IPS-18a (cell line): ENCODE results near the gene PATE4.
"Not testable (repeated sequence)": the region's sequence is repeated elsewhere in the genome, so short reads cannot be mapped to it uniquely, and the experiment has no call there.

Experiments
- H3K27ac ChIP-seq: one replicate; pipeline ENCODE4 v1.5.1; 2013; ENCODE audit warnings: low read length
- H3K27me3 ChIP-seq: one replicate; pipeline ENCODE4 v1.6.1; 2013; ENCODE audit warnings: mild to moderate bottlenecking, low read length; ENCODE audit not compliant: control insufficient read depth, insufficient read depth
- H3K36me3 ChIP-seq: one replicate; pipeline ENCODE4 v1.6.1; 2013; ENCODE audit warnings: low read depth, low read length; ENCODE audit not compliant: control insufficient read depth
- H3K4me1 ChIP-seq: one replicate; pipeline ENCODE4 v1.6.1; 2013; ENCODE audit warnings: low read depth, low read length; ENCODE audit not compliant: control insufficient read depth
- H3K4me3 ChIP-seq: one replicate; pipeline ENCODE4 v1.5.1; 2013; ENCODE audit warnings: low read length
- H3K9ac ChIP-seq: one replicate; pipeline ENCODE4 v1.6.1; 2013; ENCODE audit warnings: mild to moderate bottlenecking, low read length, moderate library complexity
- H3K9me3 ChIP-seq: one replicate; pipeline ENCODE4 v1.6.1; 2013; ENCODE audit warnings: low read depth, low read length; ENCODE audit not compliant: control insufficient read depth

The PATE4 gene, protein sequence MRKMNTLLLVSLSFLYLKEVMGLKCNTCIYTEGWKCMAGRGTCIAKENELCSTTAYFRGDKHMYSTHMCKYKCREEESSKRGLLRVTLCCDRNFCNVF

DNA sequence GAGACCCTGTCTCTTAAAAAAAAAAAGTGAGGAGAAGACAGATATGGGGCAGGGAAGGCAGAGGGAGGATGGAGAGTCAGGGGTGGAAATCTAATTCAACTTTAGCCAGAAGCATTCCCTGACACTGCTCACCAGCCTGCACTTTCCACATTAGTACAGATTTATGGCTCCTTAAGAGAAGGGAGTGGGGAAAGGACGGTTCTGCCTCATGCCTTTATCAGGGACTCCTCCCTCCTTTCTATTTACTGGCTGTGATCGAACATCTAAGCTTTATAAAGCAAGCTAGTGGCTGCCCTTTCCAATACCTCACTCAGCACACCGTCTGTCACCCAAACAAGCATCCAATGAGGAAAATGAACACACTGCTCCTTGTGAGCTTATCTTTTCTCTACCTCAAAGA lies at the start of gene PATE4:
Gene PATE4, plus strand, starts transcription at position 301 of the 400 bp plus-strand sequence. Its CDS starts 44 bp downstream, at position 345.
- Histone ChIP-seq H3K27me3 (no peaks in the 10 kb centered on the region), H3K9ac (no peak within 1 kb of the TSS), H3K27ac (no peak within 1 kb of the TSS)

DNA sequence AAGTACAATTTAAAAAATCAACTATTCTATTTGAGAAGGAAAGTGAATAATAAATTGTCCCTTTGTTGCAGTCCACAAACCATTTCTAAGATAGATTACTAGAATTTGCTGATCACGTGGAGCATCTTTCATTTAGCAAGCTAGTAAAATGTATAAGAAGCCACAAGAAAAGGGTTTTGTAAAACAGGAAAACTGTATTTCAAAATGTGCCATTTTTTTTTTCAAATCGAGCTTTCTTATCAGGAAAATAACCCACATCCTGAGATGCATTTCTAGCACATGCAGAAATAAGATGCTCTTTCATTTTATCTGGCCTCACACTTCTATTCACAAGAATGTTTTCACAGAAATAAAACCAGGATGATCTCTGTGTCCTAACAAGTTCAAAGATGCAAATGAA lies 48.4 kb upstream of the PATE4 start:
- no peak overlapping the region for H3K9ac ChIP-seq
- no peak overlapping the region for H3K4me3 ChIP-seq
- no peak overlapping the region for H3K27ac ChIP-seq
- no peaks in the 10 kb centered on the region for H3K4me1 ChIP-seq
- no peaks in the 10 kb centered on the region for H3K9me3 ChIP-seq
- no peaks in the 10 kb centered on the region for H3K27me3 ChIP-seq
- no peaks in the 10 kb centered on the region for H3K36me3 ChIP-seq

More for the DNA sequence above, at the start of gene PATE4:
- Histone ChIP-seq H3K9me3 (no peaks in the 10 kb centered on the region), H3K4me3 (no peak within 1 kb of the TSS), H3K4me1 (no peaks in the 10 kb centered on the region), H3K36me3 (no peaks in the 10 kb centered on the region)

DNA sequence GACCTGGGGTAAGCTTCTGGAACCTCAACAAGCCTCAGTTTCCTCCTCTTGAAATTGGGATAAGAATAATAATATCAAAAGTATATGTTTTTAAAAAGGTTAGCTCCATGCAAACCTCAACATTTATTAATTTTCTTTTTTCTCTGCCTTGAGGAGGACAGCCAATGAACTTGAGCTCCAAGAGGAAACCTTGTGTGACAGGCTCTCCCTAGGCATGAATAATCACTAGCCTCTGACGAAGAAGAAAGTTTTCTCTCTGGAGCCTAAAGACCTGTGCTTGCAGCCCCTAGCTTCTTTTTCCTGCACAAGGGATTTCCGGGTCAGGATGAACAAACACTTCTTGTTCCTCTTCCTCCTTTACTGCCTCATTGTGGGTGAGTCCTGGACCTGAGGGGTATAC lies 45.3 kb upstream of the PATE4 start, which contains the start of gene PATE3:
Gene PATE3, plus strand, starts transcription at position 301 of the 400 bp plus-strand sequence. Its CDS starts 25 bp downstream, at position 326.
- Histone ChIP-seq H3K36me3 (no peaks in the 10 kb centered on the region), H3K27me3 (no peaks in the 10 kb centered on the region), H3K27ac (no peak within 1 kb of the TSS), H3K9me3 (no peaks in the 10 kb centered on the region), H3K4me3 (no peak within 1 kb of the TSS), H3K9ac (no peak within 1 kb of the TSS), H3K4me1 (no peaks in the 10 kb centered on the region)

DNA sequence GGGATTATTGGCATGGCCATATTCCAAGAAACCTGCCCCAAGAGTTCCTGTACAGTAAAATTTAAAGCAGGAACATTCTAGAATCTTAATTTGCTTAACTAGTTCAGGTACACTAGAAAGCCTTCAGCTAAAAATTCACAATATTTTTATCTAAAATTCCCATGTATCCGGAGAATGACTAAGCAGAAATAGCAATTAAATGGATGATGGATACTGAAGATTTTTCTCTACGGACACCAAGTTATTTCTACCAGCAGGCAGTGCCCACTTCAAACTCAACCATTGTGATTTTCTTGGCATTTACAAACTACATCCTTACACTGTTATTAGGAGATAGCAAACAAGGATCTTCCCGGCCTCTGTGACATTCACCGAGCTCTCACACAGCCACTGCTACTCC lies 42.3 kb upstream of the PATE4 start:
- Histone ChIP-seq H3K4me1 (no peaks in the 10 kb centered on the region), H3K36me3 (no peaks in the 10 kb centered on the region), H3K27ac (no peak overlapping the region)

DNA sequence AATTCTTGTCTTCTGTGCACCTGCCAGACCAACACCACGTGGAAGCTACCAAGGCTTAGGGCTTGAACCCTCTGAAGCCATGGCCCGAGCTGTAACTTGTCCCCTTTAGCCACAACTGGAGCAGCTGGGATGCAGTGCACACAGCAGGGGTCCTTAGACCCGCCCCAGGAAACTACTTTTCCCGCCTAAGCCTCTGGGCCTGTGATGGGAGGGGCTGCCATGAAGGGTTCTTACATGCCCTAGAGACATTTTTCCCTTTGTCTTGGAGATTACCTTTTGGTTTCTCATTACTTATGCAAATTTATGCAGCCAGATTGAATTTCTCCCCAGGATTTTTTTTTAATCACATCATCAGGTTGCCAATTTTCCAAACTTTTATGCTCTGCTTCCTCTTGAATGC lies 35.5 kb upstream of the PATE4 start:
- H3K27ac ChIP-seq, result no peak overlapping the region
- H3K9ac ChIP-seq, result no peak overlapping the region
- H3K27me3 ChIP-seq, result no peaks in the 10 kb centered on the region
- H3K36me3 ChIP-seq, result no peaks in the 10 kb centered on the region
- no peaks in the 10 kb centered on the region for H3K9me3 ChIP-seq
- H3K4me1 ChIP-seq, result no peaks in the 10 kb centered on the region
- no peak overlapping the region for H3K4me3 ChIP-seq

More for the DNA sequence above, 42.3 kb upstream of the PATE4 start:
- Histone ChIP-seq H3K9me3 (no peaks in the 10 kb centered on the region), H3K4me3 (no peak overlapping the region), H3K27me3 (no peaks in the 10 kb centered on the region), H3K9ac (no peak overlapping the region)

DNA sequence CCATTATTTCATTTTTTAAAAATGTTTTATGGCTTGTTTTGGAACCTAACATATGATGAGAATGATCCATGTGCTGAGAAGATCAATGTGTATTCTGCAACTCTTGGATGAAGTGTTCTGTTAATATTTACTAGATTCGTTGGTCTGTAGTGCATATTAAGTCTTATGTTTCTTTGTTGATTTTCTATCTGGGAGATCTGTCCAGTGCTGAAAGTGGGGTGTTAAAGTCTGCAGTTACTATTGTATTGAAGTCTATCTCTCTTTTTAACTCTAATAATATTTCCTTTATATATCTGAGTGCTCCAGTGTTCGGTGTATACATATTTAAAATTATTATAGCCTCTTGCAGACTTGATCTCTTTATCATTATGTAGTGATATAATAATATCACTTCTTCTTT lies 33.3 kb upstream of the PATE4 start:
- H3K4me1 ChIP-seq, result no peaks in the 10 kb centered on the region
- H3K27ac ChIP-seq, result no peak overlapping the region
- H3K9ac ChIP-seq, result no peak overlapping the region
- no peaks in the 10 kb centered on the region for H3K27me3 ChIP-seq
- no peak overlapping the region for H3K4me3 ChIP-seq
- no peaks in the 10 kb centered on the region for H3K36me3 ChIP-seq
- no peaks in the 10 kb centered on the region for H3K9me3 ChIP-seq

DNA sequence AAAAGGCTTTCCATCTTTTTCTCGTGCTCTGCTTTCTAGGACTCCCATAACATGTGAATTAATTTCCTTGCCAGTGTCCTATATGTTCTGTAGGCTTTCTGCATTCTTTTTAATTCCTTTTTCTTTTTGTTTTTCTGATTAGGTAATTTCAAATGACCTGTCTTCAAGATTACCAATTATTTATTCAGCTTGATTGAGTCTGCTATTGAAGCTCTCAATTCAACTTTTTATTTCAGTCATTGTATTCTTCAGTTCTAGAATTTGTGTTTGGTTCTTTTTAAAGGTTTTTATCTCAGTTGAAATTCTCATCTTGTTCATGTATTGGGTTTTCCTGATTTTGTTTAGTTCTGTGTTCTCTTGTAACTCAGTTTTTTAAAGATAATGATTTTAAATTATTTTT lies 30.7 kb upstream of the PATE4 start:
- Histone ChIP-seq H3K4me3 (no peak overlapping the region), H3K36me3 (no peaks in the 10 kb centered on the region), H3K27ac (no peak overlapping the region), H3K27me3 (no peaks in the 10 kb centered on the region), H3K9ac (no peak overlapping the region), H3K9me3 (no peaks in the 10 kb centered on the region), H3K4me1 (no peaks in the 10 kb centered on the region)

DNA sequence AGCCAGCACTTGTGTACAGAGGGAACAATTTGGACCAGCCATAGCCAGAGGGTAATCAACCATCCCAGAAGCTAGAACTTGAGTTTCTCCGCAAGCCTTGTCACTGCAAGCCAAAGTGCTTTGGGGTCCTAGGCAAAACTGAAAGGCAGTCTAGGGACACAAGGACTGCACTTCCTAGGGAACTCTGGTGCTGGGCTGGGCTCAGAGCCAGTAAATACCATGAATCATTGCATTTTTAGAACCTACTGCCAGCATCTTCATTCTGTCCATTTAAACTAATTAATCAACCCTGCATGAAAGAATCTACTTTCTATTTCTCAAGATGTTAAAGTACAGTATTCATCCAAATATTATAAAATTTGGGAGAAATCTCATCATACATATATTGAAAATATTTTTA lies 25.2 kb upstream of the PATE4 start:
- Histone ChIP-seq H3K9me3 (no peaks in the 10 kb centered on the region), H3K36me3 (no peaks in the 10 kb centered on the region), H3K4me1 (no peaks in the 10 kb centered on the region), H3K27me3 (no peaks in the 10 kb centered on the region), H3K27ac (no peak overlapping the region), H3K4me3 (no peak overlapping the region), H3K9ac (no peak overlapping the region)

DNA sequence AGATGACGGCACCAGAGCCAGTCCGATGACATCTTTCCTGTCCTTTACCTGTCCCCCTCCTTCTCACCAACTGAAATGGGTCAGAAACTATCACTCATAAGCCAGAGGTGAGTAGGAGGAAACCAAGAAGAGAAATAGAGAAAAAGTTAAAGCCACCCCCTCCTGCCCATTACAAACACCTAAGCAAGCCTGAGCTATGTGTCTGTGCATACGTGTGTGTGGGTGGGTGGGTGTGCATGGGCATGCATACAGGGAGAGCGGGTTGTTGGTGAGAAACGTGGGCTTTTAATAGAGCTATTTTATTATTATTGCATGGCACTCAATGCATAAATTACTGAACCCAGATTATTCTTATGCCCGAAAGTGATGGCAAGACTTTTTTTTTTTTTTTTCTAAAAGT lies 2.6 kb downstream of the PATE4 start:
- Histone ChIP-seq H3K27ac (no peak overlapping the region), H3K9ac (no peak overlapping the region), H3K4me3 (no peak overlapping the region), H3K27me3 (no peaks in the 10 kb centered on the region), H3K4me1 (no peaks in the 10 kb centered on the region), H3K9me3 (no peaks in the 10 kb centered on the region), H3K36me3 (no peaks in the 10 kb centered on the region)

DNA sequence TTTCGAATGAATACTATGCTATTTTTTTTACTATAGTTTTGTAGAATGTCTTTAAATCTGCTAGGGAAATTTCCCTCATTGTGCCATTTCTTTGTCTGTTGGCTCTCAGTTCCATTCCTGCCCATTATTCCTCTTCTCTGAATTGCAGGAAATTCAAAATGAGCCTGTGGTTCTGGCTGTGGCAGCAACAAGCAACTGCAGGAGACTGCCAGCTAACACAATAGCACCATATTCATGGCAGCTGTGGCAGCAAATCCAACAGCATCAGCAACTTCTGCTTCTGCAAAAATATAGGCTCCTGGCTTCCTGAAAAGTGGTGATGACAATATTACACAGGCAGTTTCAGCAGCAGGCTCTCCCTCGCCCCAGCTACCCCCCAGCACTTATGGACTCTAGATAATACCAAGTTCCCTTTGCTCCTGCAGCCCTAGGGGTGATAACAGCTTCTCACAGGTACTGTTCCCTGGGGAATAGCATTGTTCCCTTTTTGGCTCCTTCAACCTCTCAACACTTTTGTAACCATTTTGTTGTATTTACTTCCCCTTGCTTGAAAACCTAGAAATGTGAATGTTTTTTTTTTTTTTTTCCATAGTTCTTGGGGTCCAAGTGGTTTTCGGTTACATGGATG lies 9.3 kb downstream of the PATE4 start:
- no peak overlapping the region for H3K4me3 ChIP-seq
- H3K4me1 ChIP-seq, result peaks cover 5% of the 10 kb centered on the region
- no peak overlapping the region for H3K9ac ChIP-seq
- H3K9me3 ChIP-seq, result peaks cover 13% of the 10 kb centered on the region
- H3K36me3 ChIP-seq, result no peaks in the 10 kb centered on the region
- H3K27me3 ChIP-seq, result no peaks in the 10 kb centered on the region
- no peak overlapping the region for H3K27ac ChIP-seq

DNA sequence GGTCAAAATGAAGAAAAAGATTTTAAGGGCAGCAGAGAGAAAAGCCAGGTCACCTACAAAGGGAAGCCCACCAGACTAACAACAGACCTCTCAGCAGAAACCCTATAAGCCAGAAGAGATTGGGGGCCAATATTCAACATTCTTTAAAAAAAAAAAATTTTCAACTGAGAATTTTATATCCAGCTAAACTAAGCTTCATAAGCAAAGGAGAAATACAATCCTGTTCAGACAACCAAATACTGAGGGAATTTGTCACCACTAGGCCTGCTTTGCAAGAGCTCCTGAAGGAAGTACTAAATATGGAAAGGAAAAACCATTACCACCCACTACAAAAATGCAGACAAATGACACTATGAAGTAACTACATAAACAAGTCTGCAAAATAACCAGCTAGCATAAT lies 13.1 kb downstream of the PATE4 start:
- peaks cover 5% of the 10 kb centered on the region for H3K4me1 ChIP-seq
- H3K27me3 ChIP-seq, result no peaks in the 10 kb centered on the region
- no peak overlapping the region for H3K9ac ChIP-seq
- H3K4me3 ChIP-seq, result no peak overlapping the region
- no peaks in the 10 kb centered on the region for H3K36me3 ChIP-seq
- H3K27ac ChIP-seq, result no peak overlapping the region
- peaks cover 13% of the 10 kb centered on the region for H3K9me3 ChIP-seq

DNA sequence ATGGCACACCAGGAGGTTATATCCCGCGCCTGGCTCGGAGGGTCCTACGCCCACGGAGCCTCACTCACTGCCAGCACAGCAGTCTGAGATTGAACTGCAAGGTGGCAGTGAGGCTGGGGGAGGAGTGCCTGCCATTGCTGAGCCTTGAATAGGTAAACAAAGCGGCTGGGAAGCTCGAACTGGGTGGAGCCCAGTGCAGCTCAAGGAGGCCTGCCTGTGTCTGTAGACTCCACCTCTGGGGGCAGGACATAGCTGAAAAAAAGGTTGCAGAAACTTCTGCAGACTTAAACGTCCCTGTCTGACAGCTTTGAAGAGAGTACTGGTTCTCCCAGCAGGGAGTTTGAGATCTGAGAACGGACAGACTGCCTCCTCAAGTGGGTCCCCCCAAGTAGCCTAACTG lies 24.6 kb downstream of the PATE4 start:
- H3K36me3 ChIP-seq, H3K4me1 ChIP-seq, H3K4me3 ChIP-seq, H3K9ac ChIP-seq, H3K27ac ChIP-seq, H3K9me3 ChIP-seq, H3K27me3 ChIP-seq: not testable (repeated sequence)
